RPMI7951 (cell line): ENCODE results near the gene GSTO2. TPM values are rescaled to one million over a fixed set of nuclear protein-coding genes. Genes with fewer than 3 reads are reported as not detected.
"Not testable (repeated sequence)": the region's sequence is repeated elsewhere in the genome, so short reads cannot be mapped to it uniquely, and the experiment has no call there.

Experiments
- DNase-seq: peaks from one replicate; pipeline ENCODE4 v3.0.0-alpha.2; 2012; ENCODE audit warnings: low read depth
- total RNA-seq: library from RNA; depleted of rRNA; stranded (reverse); fragments of >200 nt; shearing (Covaris generic); gene quantifications from 2 replicates; pipeline ENCODE4 v1.2.3, GENCODE V29; 2014; rRNA removed

Gene GSTO2
- total RNA-seq = 2.3 and 2.6 TPM in 2 replicates

- no peak for DNase-seq
These were observed at the start of gene GSTO2 for GRCh38 chr10:104268713-104269645. TSS of gene GSTO2 (plus strand) at chr10:104269184. CDS start at chr10:104274916, 5,732 bp downstream.

GRCh38 chr10:104220522-104220921 lies 48.5 kb upstream of the GSTO2 start:
- no peak for DNase-seq

- no peak for DNase-seq
These were observed 45.7 kb upstream of the GSTO2 start for GRCh38 chr10:104223304-104223703.

- no peak for DNase-seq
These were observed 38.5 kb upstream of the GSTO2 start for GRCh38 chr10:104230490-104230889.

- peak; percentile 92 for DNase-seq
These were observed 37.0 kb upstream of the GSTO2 start, which contains the start of gene CFAP43 for GRCh38 chr10:104231784-104232612. TSS of gene CFAP43 (minus strand) at chr10:104232364. CDS start at chr10:104232246, 118 bp downstream.

- no peak for DNase-seq
These were observed 36.3 kb upstream of the GSTO2 start for GRCh38 chr10:104232613-104233102.

GRCh38 chr10:104233817-104234216 lies 35.2 kb upstream of the GSTO2 start:
- no peak for DNase-seq

GRCh38 chr10:104234934-104235333 lies 34.0 kb upstream of the GSTO2 start:
- DNase-seq = no peak

GRCh38 chr10:104235801-104236200 lies 33.2 kb upstream of the GSTO2 start:
- no peak for DNase-seq

- no peak for DNase-seq
These were observed 28.9 kb upstream of the GSTO2 start for GRCh38 chr10:104240078-104240477.

GRCh38 chr10:104242545-104242944 lies 26.4 kb upstream of the GSTO2 start:
- DNase-seq = no peak

- not testable (repeated sequence) for DNase-seq
These were observed 26.0 kb upstream of the GSTO2 start for GRCh38 chr10:104243009-104243408.

GRCh38 chr10:104243512-104243911 lies 25.5 kb upstream of the GSTO2 start:
- DNase-seq = no peak

GRCh38 chr10:104245066-104245632 lies 23.8 kb upstream of the GSTO2 start:
- no peak for DNase-seq

- peak; percentile 48 for DNase-seq
These were observed 22.0 kb upstream of the GSTO2 start for GRCh38 chr10:104246976-104247375.

- DNase-seq = no peak
These were observed 21.4 kb upstream of the GSTO2 start for GRCh38 chr10:104247513-104248146.

- not testable (repeated sequence) for DNase-seq
These were observed 20.1 kb upstream of the GSTO2 start for GRCh38 chr10:104248931-104249330.

- no peak for DNase-seq
These were observed 18.6 kb upstream of the GSTO2 start for GRCh38 chr10:104250371-104250770.

GRCh38 chr10:104251443-104251842 lies 17.5 kb upstream of the GSTO2 start:
- no peak for DNase-seq

GRCh38 chr10:104252368-104252767 lies 16.6 kb upstream of the GSTO2 start:
- DNase-seq = no peak

GRCh38 chr10:104253106-104253505 lies 15.9 kb upstream of the GSTO2 start:
- DNase-seq = no peak
